Hepatic stellate cell (primary cell): ENCODE data around the gene CALM3.
"Not testable (repeated sequence)": the region's sequence is repeated elsewhere in the genome, so short reads cannot be mapped to it uniquely, and the experiment has no call there.

Source experiments
- DNase-seq: peaks from one replicate; pipeline ENCODE4 v3.0.0; 2011; ENCODE audit warnings: low spot score

The CALM3 gene

GRCh38 chr19:46616631-46617322 lies 15.6 kb downstream of the CALM3 start:
- peak; percentile 74 for DNase-seq

DNA sequence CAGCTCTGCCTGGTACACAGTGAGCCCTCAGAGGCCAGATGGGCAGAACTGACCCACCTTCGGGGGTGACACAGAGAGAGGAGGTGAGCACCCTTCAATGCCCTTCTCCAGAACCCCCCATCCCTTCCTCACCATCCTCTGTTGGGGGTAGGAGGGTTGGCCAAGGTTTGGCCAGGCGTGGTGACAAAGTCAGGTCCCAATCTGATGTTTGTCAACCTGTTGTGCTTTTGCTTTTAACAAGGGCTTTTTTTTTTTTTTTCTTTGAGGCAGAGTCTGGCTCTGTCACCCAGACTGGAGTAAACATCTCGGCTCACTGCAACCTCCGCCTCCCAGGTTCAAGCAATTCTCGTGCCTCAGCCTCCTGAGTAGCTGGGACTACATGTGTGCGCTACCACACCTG lies 16.5 kb downstream of the CALM3 start:
- no peak for DNase-seq

DNA sequence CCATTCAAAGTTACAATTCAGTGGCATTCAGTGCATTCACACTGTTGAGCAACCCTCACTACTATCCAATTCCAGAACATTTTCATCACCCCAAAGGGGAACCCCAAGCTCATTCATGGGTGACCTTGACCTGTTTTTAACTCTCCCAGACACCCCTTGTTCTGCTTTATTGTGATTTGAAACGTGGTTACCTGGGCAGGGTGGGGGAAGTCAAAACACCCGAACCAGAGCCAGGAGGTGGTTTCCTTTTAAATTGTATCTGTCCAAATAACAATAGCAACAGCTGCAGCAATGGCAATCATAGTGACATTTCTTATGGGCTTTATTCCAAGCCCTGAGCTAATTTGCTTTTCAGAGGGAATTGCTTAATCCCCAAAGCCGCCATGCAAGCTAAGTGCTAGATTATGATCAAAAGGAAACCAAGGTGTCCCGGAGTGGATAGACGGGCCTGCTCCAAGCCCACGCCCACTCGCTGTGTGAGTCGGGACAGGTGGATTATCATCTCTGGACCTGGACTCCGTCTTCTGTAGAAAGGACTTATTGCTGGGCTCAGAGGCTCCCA lies 17.6 kb downstream of the CALM3 start:
- no peak for DNase-seq

GRCh38 chr19:46620267-46620666 lies 19.1 kb downstream of the CALM3 start:
- no peak for DNase-seq

- DNase-seq: peak; percentile 85
These were observed 19.6 kb downstream of the CALM3 start for GRCh38 chr19:46620716-46621115.

DNA sequence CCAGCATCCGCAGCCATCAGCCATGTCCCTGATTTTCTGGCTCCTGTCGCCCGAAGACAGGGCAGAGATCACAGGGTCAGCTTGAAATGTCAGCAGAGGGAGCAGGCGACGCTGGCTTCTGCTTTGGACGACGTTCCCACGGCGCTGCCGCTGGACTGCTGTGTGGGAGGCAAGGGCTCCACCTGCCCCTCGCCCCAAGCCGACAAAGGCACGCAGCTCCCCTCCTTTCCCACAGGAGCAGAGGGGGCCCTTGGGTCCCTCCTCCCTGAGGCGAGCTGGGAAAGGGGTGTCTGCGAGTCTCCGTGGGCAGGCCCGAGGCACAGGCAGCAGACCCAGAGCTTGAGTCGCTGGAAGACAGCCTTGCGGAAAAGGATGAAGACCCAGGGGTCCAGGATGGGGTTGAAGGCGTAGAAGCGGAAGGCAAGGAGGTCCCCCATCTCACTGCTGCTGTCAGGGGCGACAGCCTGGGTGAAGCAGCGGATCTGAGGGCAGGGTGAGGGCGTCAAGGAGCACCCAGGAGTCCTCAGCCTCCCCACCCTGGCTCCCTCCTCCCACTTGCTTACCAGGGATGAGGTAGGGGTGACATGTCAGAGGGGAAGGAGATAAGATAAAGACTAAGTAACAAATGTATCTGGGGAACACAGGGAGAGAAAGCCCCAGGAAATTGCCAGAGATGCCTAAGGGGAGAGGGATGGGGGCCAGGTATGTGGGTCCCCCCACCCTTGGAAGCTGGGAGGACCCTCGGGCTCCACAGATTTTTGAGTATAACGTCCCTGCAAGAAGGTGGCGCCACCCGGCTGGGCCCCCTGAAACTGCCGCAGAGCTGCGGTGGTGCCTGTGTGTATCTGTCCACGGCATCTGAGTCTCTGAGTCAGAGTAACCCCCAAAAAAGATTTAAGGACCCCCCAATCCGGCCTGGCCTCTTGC lies 20.3 kb downstream of the CALM3 start:
- DNase-seq: no peak

GRCh38 chr19:46622118-46622446 lies 21.0 kb downstream of the CALM3 start:
- no peak for DNase-seq

- no peak for DNase-seq
These were observed 22.9 kb downstream of the CALM3 start for GRCh38 chr19:46623915-46624502.

GRCh38 chr19:46624958-46625661 lies 24.0 kb downstream of the CALM3 start, which contains the start of gene PTGIR:
TSS of gene PTGIR (minus strand) at chr19:46625089. CDS start at chr19:46624225, 864 bp downstream.
- DNase-seq: peak; percentile 93

DNA sequence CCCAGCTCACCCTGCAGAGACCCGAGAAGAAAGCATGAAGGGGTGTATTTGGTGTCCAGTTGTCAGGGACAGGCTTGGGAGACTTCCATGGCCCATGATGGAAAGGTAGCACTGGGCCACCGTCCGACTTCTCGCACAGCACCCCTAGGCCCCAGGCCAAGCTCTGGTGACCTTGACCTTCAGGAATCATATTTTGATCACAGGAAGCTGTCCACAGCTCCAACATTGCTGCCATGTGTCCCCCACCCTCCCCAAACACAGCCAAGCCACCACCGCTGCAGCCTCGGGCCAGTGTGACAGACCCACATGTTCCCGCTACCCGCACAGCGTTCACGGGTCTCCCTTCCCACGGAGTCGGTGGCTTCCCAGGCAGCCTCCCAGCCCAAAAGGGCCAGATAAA lies 24.6 kb downstream of the CALM3 start:
- DNase-seq: no peak

- no peak for DNase-seq
These were observed 25.3 kb downstream of the CALM3 start for GRCh38 chr19:46626446-46626845.

DNA sequence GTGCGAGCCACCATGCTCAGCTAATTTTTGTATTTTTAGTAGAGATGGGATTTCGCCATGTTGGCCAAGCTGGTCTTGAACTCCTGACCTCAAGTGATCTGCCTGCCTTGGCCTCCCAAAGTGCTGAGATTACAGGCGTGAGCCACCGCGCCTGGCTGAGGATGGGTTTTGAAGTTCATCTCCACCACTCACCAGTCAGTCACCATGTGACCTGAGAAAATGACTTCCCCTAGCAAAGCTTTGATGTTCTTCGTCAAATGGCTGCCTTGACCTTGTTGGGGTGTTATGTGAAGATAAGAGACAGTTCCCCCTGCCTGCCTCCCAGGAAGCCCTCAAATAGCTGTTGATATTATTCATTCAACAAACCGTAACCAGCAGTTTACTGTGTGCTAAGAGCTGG lies 27.8 kb downstream of the CALM3 start:
- DNase-seq: not testable (repeated sequence)

GRCh38 chr19:46629546-46630025 lies 28.5 kb downstream of the CALM3 start:
- DNase-seq: no peak

- no peak for DNase-seq
These were observed 29.6 kb downstream of the CALM3 start for GRCh38 chr19:46630586-46631205.

DNA sequence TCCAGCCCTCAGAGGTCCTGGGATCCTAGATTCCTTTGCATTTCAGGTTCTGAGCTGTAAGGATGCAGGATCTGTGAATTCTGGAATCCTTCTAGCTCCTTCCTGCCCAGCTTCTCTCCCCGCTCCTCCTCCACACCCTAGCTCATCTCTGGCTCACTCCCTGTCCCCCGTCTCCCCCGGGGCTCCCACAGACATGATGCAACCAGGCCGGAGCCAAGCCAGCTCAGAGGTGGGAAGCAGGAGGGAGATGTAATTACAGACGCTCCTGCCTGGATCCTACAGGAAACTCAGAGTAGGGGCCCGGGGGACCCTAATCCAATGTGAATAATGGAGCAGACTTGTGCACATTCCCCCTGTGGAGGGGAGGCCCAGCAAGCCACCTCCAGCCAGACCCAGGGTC lies 30.4 kb downstream of the CALM3 start:
- no peak for DNase-seq

- DNase-seq: no peak
These were observed 32.0 kb downstream of the CALM3 start for GRCh38 chr19:46633130-46633529.

DNA sequence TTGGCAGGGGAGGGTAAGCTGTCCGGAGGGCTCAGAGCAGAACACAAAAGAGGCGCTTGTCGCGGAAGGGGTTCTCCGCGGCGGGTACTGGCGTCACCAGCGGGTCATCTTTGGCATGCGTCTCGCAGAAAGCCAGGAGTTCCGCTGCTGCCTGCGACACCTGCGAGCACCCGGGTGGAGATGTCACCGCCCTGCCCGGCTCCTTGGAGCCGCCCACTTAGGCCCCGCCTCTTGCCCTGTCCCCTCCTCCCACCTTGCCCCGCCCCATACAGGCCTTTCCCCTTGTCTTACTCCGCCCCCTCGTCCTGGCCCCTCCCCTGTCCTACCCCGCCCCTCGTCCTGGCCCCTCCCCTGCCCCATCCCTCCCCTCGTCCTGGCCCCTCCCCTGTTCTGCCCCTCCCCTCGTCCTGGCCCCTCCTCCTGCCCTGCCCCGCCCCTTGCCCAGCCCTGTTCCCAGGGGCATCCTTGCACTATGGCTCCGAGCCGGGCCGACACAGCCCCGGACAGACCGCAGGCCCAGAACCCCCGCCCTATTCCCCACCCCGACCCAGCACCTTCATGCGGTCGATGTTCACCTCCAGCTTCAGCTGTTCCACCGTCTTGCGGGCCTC lies 33.0 kb downstream of the CALM3 start:
- DNase-seq: peak; percentile 81

GRCh38 chr19:46634656-46635218 lies 33.6 kb downstream of the CALM3 start:
- DNase-seq: no peak

- no peak for DNase-seq
These were observed 35.0 kb downstream of the CALM3 start, which contains the start of gene GNG8 for GRCh38 chr19:46635920-46636761. TSS of gene GNG8 (minus strand) at chr19:46636202. CDS start at chr19:46634682, 1,520 bp downstream.
